ENCODE results near the gene OR8B4. TPM values are rescaled to one million over a fixed set of nuclear protein-coding genes. Genes with fewer than 3 reads are reported as not detected.

OR8B4 gene
- total RNA-seq, 1 donor: not detected

GRCh38 chr11:124445646-124446150 is 21.0 kb upstream of the OR8B4 start, which contains the start of gene OR8B8:
OR8B8 (minus strand) TSS chr11:124445696; CDS start chr11:124441085, 4,611 bp downstream.
- Histone ChIP-seq H3K4me2 (ENCODE audit: insufficient read depth, low read length) (no peak within 1 kb of the TSS), H4K20me1 (ENCODE audit: insufficient read depth, low read length) (no peaks in the 10 kb centered on the region), H3K4me1 (ENCODE audit: insufficient read depth, low read length) (no peaks in the 10 kb centered on the region), H3K4me3 (ENCODE audit: insufficient read depth, low read length) (no peak within 1 kb of the TSS), H3K36me3 (ENCODE audit: insufficient read depth, low read length) (no peaks in the 10 kb centered on the region), H3K9me3 (ENCODE audit: low read depth, low read length) (no peaks in the 10 kb centered on the region), H3K27me3 (ENCODE audit: insufficient read depth, low read length) (no peaks in the 10 kb centered on the region), H3K79me2 (ENCODE audit: insufficient read depth, low read length) (no peaks in the 10 kb centered on the region), H3K27ac (ENCODE audit: low read depth, low read length) (no peak within 1 kb of the TSS), H2AFZ (ENCODE audit: low read length) (no peak within 1 kb of the TSS)
- DNase-seq (ENCODE audit: insufficient read length, low spot score, missing footprints): no peak
- no peak for TF ChIP-seq CTCF (IDR thresholded peaks at IDR 0.05; ENCODE audit: extremely low read depth, low read depth, low read length)

DNA sequence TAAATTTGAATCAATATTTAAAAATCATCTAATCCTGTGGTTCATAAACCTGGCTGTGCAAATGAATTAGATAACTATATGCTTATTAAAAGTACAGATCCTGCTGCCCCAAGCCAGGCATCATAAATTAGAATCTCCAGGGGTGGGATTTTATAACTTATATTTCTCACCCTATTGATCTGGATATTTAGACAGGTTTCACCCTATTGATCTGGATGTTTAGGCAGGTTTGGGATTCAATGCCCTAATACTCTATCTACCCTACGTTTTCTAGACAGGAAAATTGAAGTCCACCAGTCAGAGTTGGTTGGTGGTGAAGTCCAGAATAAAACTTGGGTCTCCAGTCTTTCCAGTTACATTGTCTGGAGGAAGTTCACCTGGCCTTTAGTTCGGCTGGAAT is 18.2 kb upstream of the OR8B4 start:
- Histone ChIP-seq H3K27ac (ENCODE audit: low read depth, low read length) (no peak overlapping the region), H3K79me2 (ENCODE audit: insufficient read depth, low read length) (no peaks in the 10 kb centered on the region)
- no peak for DNase-seq (ENCODE audit: insufficient read length, low spot score, missing footprints)

DNA sequence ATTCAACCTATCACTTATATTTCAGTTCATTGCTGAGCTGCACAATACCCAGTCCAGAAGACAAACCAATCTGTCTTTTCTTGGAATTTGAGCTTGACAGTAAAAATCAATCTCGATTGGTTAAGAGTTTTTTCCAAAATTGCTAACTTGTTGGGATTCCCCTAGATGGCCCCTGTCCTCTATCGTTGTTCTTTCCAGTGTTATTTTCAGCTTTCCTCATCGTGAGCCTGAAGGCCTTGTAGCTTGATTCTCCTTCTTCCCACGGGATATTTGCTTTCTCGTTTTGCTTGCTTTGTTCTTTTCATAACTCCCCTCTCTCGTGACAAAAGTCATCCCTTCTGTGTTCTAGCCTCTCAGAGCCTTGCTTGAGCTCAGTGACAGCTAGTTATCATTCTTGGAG is 17.8 kb upstream of the OR8B4 start:
- Histone ChIP-seq H3K4me3 (ENCODE audit: insufficient read depth, low read length) (no peak overlapping the region), H2AFZ (ENCODE audit: low read length) (no peak overlapping the region), H3K27ac (ENCODE audit: low read depth, low read length) (no peak overlapping the region), H3K36me3 (ENCODE audit: insufficient read depth, low read length) (no peaks in the 10 kb centered on the region), H3K4me2 (ENCODE audit: insufficient read depth, low read length) (no peak overlapping the region), H3K4me1 (ENCODE audit: insufficient read depth, low read length) (no peaks in the 10 kb centered on the region), H3K27me3 (ENCODE audit: insufficient read depth, low read length) (no peaks in the 10 kb centered on the region), H3K79me2 (ENCODE audit: insufficient read depth, low read length) (no peaks in the 10 kb centered on the region), H4K20me1 (ENCODE audit: insufficient read depth, low read length) (no peaks in the 10 kb centered on the region), H3K9me3 (ENCODE audit: low read depth, low read length) (no peaks in the 10 kb centered on the region)
- no peak for TF ChIP-seq CTCF (IDR thresholded peaks at IDR 0.05; ENCODE audit: extremely low read depth, low read depth, low read length)
- no peak for DNase-seq (ENCODE audit: insufficient read length, low spot score, missing footprints)

More for the DNA sequence above, 18.2 kb upstream of the OR8B4 start:
- no peaks in the 10 kb centered on the region for H3K4me1 ChIP-seq (ENCODE audit: insufficient read depth, low read length)
- H2AFZ ChIP-seq (ENCODE audit: low read length): no peak overlapping the region
- no peaks in the 10 kb centered on the region for H3K9me3 ChIP-seq (ENCODE audit: low read depth, low read length)
- no peak overlapping the region for H3K4me3 ChIP-seq (ENCODE audit: insufficient read depth, low read length)
- no peak for TF ChIP-seq CTCF (IDR thresholded peaks at IDR 0.05; ENCODE audit: extremely low read depth, low read depth, low read length)
- H3K4me2 ChIP-seq (ENCODE audit: insufficient read depth, low read length): no peak overlapping the region
- H3K36me3 ChIP-seq (ENCODE audit: insufficient read depth, low read length): no peaks in the 10 kb centered on the region
- no peaks in the 10 kb centered on the region for H4K20me1 ChIP-seq (ENCODE audit: insufficient read depth, low read length)
- no peaks in the 10 kb centered on the region for H3K27me3 ChIP-seq (ENCODE audit: insufficient read depth, low read length)

- TF ChIP-seq CTCF (IDR thresholded peaks at IDR 0.05; ENCODE audit: extremely low read depth, low read depth, low read length): no peak
- no peaks in the 10 kb centered on the region for H3K4me1 ChIP-seq (ENCODE audit: insufficient read depth, low read length)
- H2AFZ ChIP-seq (ENCODE audit: low read length): no peak overlapping the region
These were observed 16.8 kb upstream of the OR8B4 start for GRCh38 chr11:124441519-124441918.

More at GRCh38 chr11:124441519-124441918, 16.8 kb upstream of the OR8B4 start:
- Histone ChIP-seq H3K4me2 (ENCODE audit: insufficient read depth, low read length) (no peak overlapping the region), H3K27me3 (ENCODE audit: insufficient read depth, low read length) (no peaks in the 10 kb centered on the region), H3K9me3 (ENCODE audit: low read depth, low read length) (no peaks in the 10 kb centered on the region), H3K4me3 (ENCODE audit: insufficient read depth, low read length) (no peak overlapping the region), H3K27ac (ENCODE audit: low read depth, low read length) (no peak overlapping the region), H3K79me2 (ENCODE audit: insufficient read depth, low read length) (no peaks in the 10 kb centered on the region), H4K20me1 (ENCODE audit: insufficient read depth, low read length) (no peaks in the 10 kb centered on the region), H3K36me3 (ENCODE audit: insufficient read depth, low read length) (no peaks in the 10 kb centered on the region)
- no peak for DNase-seq (ENCODE audit: insufficient read length, low spot score, missing footprints)
